IMR-90 (cell line): ENCODE data around the gene CYP39A1. TPM values are rescaled to one million over a fixed set of nuclear protein-coding genes. Genes with fewer than 3 reads are reported as not detected.

Source experiments
- ATAC-seq: fragments of 200-7000 bp; cut with Tn5 transposase; 2 replicates; pipeline ENCODE4 v1.9.1; 2020; ENCODE audit warnings: low read depth, mild to moderate bottlenecking, moderate library complexity
- BruUV-seq: library from RNA; stranded (reverse); fragments of 400-500 nt; replicated peaks from 2 replicates; lab custom pipeline; 2021; lab: Mats Ljungman, UMichigan
- CTCF ChIA-PET: fragments of 300-600 bp; formaldehyde crosslinking; extraction: SDS; loops from one replicate; lab custom pipeline; 2021; ENCODE audit warnings: antibody characterized with exemption; lab: Yijun Ruan, JAX
- POLR2A ChIA-PET: fragments of 300-600 bp; sonication (Branson Sonifier 250); formaldehyde crosslinking; loops from one replicate; lab custom pipeline; 2022; ENCODE audit warnings: antibody characterized with exemption; ENCODE audit not compliant: unreplicated experiment; lab: Charles Lee
- DNase-seq: peaks from one replicate; pipeline ENCODE4 v3.0.0; 2013
- H2AFZ ChIP-seq: replicated peaks from 2 replicates; pipeline ENCODE3; 2013; ENCODE audit warnings: low read length, mild to moderate bottlenecking; ENCODE audit not compliant: poor library complexity
- H2AK5ac ChIP-seq: 2 replicates; pipeline ENCODE4 v1.6.1; 2013; ENCODE audit warnings: low read depth, low read length, inconsistent platforms
- H2AK9ac ChIP-seq: replicated peaks from 2 replicates; pipeline ENCODE3; 2013; ENCODE audit warnings: mild to moderate bottlenecking, low read depth, low read length, moderate library complexity; ENCODE audit not compliant: poor library complexity
- H2BK120ac ChIP-seq: 2 replicates; pipeline ENCODE4 v1.6.1; 2013; ENCODE audit warnings: low read depth, low read length, inconsistent platforms
- H2BK15ac ChIP-seq: 3 replicates; pipeline ENCODE4 v1.6.1; 2013; ENCODE audit warnings: low read depth, low read length, inconsistent platforms
- H2BK20ac ChIP-seq: 2 replicates; pipeline ENCODE4 v1.6.1; 2013; ENCODE audit warnings: low read depth, mild to moderate bottlenecking, inconsistent platforms, low read length, moderate library complexity
- H2BK5ac ChIP-seq: 2 replicates; pipeline ENCODE4 v1.6.1; 2013; ENCODE audit warnings: mild to moderate bottlenecking, low read depth, low read length, inconsistent platforms; ENCODE audit not compliant: poor library complexity, severe bottlenecking
- H3K14ac ChIP-seq: replicated peaks from 2 replicates; pipeline ENCODE4 v1.6.1; 2013; ENCODE audit warnings: low read depth, low read length, inconsistent platforms
- H3K18ac ChIP-seq: 2 replicates; pipeline ENCODE4 v1.6.1; 2013; ENCODE audit warnings: low read depth, low read length, control low read depth
- H3K23ac ChIP-seq: 2 replicates; pipeline ENCODE4 v1.6.1; 2013; ENCODE audit warnings: low read depth, low read length, inconsistent platforms
- H3K27ac ChIP-seq: 2 replicates; pipeline ENCODE4 v1.5.1; 2013; ENCODE audit warnings: mild to moderate bottlenecking, control low read depth, low read length; ENCODE audit not compliant: insufficient read depth
- H3K27me3 ChIP-seq: 2 replicates; pipeline ENCODE4 v1.6.1; 2013; ENCODE audit warnings: low read length; ENCODE audit not compliant: control insufficient read depth, insufficient read depth
- H3K36me3 ChIP-seq: 2 replicates; pipeline ENCODE4 v1.6.1; 2013; ENCODE audit warnings: low read length, mixed read lengths; ENCODE audit not compliant: control insufficient read depth, insufficient read depth
- H3K4ac ChIP-seq: 2 replicates; pipeline ENCODE4 v1.6.1; 2013; ENCODE audit warnings: low read depth, low read length, inconsistent platforms
- H3K4me1 ChIP-seq: 2 replicates; pipeline ENCODE4 v1.6.1; 2013; ENCODE audit warnings: low read length, mixed read lengths; ENCODE audit not compliant: control insufficient read depth, insufficient read depth
- H3K4me2 ChIP-seq: 2 replicates; pipeline ENCODE4 v1.6.1; 2013; ENCODE audit warnings: low read depth, mild to moderate bottlenecking, control low read depth, low read length, moderate library complexity
- H3K4me3 ChIP-seq: 2 replicates; pipeline ENCODE4 v1.5.1; 2013; ENCODE audit warnings: low read depth, mild to moderate bottlenecking, control low read depth, low read length, moderate library complexity; ENCODE audit not compliant: insufficient read depth
- H3K56ac ChIP-seq: 2 replicates; pipeline ENCODE4 v1.6.1; 2013; ENCODE audit warnings: low read length, inconsistent platforms; ENCODE audit not compliant: insufficient read depth; ENCODE audit errors: extremely low read depth
- H3K79me1 ChIP-seq, 2 experiments: 2 replicates each; pipeline ENCODE4 v1.6.1; 2013; ENCODE audit warnings: low read length in 2 of 2, inconsistent platforms in 1 of 2, low read depth in 1 of 2
- H3K9ac ChIP-seq: 2 replicates; pipeline ENCODE4 v1.6.1; 2013; ENCODE audit warnings: low read depth, low read length, control low read depth
- H3K9me1 ChIP-seq: 2 replicates; pipeline ENCODE4 v1.6.1; 2013; ENCODE audit warnings: low read length, inconsistent platforms; ENCODE audit not compliant: insufficient read depth
- H3K9me3 ChIP-seq: 2 replicates; pipeline ENCODE4 v1.6.1; 2013; ENCODE audit warnings: low read length; ENCODE audit not compliant: control insufficient read depth, insufficient read depth
- H4K20me1 ChIP-seq: 2 replicates; pipeline ENCODE4 v1.6.1; 2013; ENCODE audit warnings: low read length, inconsistent platforms; ENCODE audit not compliant: insufficient read depth
- H4K5ac ChIP-seq: 2 replicates; pipeline ENCODE4 v1.6.1; 2013; ENCODE audit warnings: mild to moderate bottlenecking, low read depth, low read length, control low read depth
- H4K8ac ChIP-seq, 2 experiments: 2 replicates each; pipeline ENCODE4 v1.6.1; 2013; ENCODE audit warnings: low read depth in 2 of 2, low read length in 2 of 2, control low read depth in 1 of 2, inconsistent platforms in 1 of 2
- H4K91ac ChIP-seq: 2 replicates; pipeline ENCODE4 v1.6.1; 2013; ENCODE audit warnings: low read depth, low read length, inconsistent platforms; ENCODE audit not compliant: insufficient read depth
- ELK1 ChIP-seq: fragments of 150-350 bp; IDR thresholded peaks from 2 replicates; pipeline ENCODE4 v1.6.1; 2016; ENCODE audit warnings: low read depth, mild to moderate bottlenecking, low read length, moderate library complexity, borderline replicate concordance
- WGBS, 2 experiments: methylation state at CpG; one replicate each; pipeline versions ENCODE4 v1.1.5 to v1.1.7; 2013; ENCODE audit warnings: missing lambda C conversion rate in 2 of 2; ENCODE audit not compliant: insufficient read length in 1 of 2; ENCODE audit errors: extremely low coverage in 2 of 2; 5-methylcytosine and 5-hydroxymethylcytosine counted together
- dilution Hi-C: fragments of 300-500 bp; cut with HindIII; formaldehyde crosslinking; loops from one replicate; pipeline ENCODE4 v1.14.3; 2018; ENCODE audit warnings: low sequenced_read_pairs; ENCODE audit not compliant: unreplicated experiment
- in situ Hi-C: fragments of 300-500 bp; cut with MboI; formaldehyde crosslinking; loops from 3 replicates; pipeline ENCODE4 v1.14.3; 2019; ENCODE audit warnings: low sequenced_read_pairs, inconsistent platforms, mixed read lengths
- intact Hi-C: fragments of 100-400 bp; cut with micrococcal nuclease; formaldehyde crosslinking; loops from 2 replicates; pipeline ENCODE4 v1.10.0; 2022
- polyA plus RNA-seq, 3 experiments: library from polyadenylated mRNA; depleted of rRNA; stranded (reverse); fragments of >200 nt; gene quantifications; 2 replicates each; pipeline ENCODE4 v1.2.3, GENCODE V29; 2012; ENCODE audit warnings: low replicate concordance in 1 of 3
- total RNA-seq: library from RNA; depleted of rRNA; stranded (reverse); fragments of >200 nt; gene quantifications from 2 replicates; pipeline ENCODE4 v1.2.3, GENCODE V29; 2012

Gene CYP39A1
- total and polyA plus RNA-seq, 2 of the 4 experiments (the other 2 are of a cell fraction): 0.03 TPM; not detected in 1

GRCh38 chr6:46629691-46630090, 22.9 kb downstream of the CYP39A1 start:
- intact Hi-C loops (loop anchor here (2.0 to 5.0 kb wide), 2 partner anchors 407 to 539 kb away; no protein-coding TSS in a partner anchor), in situ Hi-C loops (no loop called here), dilution Hi-C loops (no loop called here)
- Histone ChIP-seq H2BK20ac (no peak overlapping the region), H3K56ac (no peak overlapping the region), H2AFZ (no peak overlapping the region), H4K5ac (no peak overlapping the region), H3K4me3 (no peak overlapping the region), H3K9me3 (no peaks in the 10 kb centered on the region), H3K4ac (no peak overlapping the region), H2BK120ac (no peak overlapping the region), H4K8ac (no peak overlapping the region), H3K36me3 (no peaks in the 10 kb centered on the region), H4K20me1 (no peaks in the 10 kb centered on the region), H3K4me1 (no peaks in the 10 kb centered on the region), H4K91ac (no peak overlapping the region), H3K27me3 (no peaks in the 10 kb centered on the region), H3K27ac (no peak overlapping the region), H2AK5ac (no peak overlapping the region), H3K4me2 (no peak overlapping the region), H2AK9ac (no peak overlapping the region), H3K23ac (no peak overlapping the region), H3K14ac (no peak overlapping the region), H3K9me1 (no peaks in the 10 kb centered on the region), H3K79me1 (no peaks in the 10 kb centered on the region), H3K18ac (no peak overlapping the region), H2BK5ac (no peak overlapping the region), H2BK15ac (no peak overlapping the region), H3K9ac (no peak overlapping the region)
- no peak for TF ChIP-seq ELK1
- BruUV-seq: no TSS peak
- CTCF ChIA-PET: no interaction called here
- DNase-seq (no peak), ATAC-seq (no peak)
- POLR2A ChIA-PET: no interaction called here
- no CpG with 5 or more reads among the region's 7 CpGs for WGBS, 2 experiments
